DND-41 (cell line): ENCODE results near the gene CCDC158.
"Not testable (repeated sequence)": the region's sequence is repeated elsewhere in the genome, so short reads cannot be mapped to it uniquely, and the experiment has no call there.

Experiments used
- ATAC-seq: fragments of 200-7000 bp; cut with Tn5 transposase; 3 replicates; pipeline ENCODE4 v1.9.1; 2021; ENCODE audit warnings: low read depth; ENCODE audit not compliant: insufficient read depth
- DNase-seq: peaks from one replicate; pipeline ENCODE4 v3.0.0-alpha.2; 2020
- H2AFZ ChIP-seq: 2 replicates; pipeline ENCODE4 v1.6.0; 2012; ENCODE audit warnings: low read depth, low read length
- H3K27ac ChIP-seq: 2 replicates; pipeline ENCODE4 v1.5.1; 2012; ENCODE audit warnings: low read length, inconsistent platforms
- H3K27me3 ChIP-seq: fragments of 200-600 bp; sonication (generic); 2 replicates; pipeline ENCODE4 v1.6.0; 2012; ENCODE audit warnings: low read length, mild to moderate bottlenecking, inconsistent platforms; ENCODE audit not compliant: insufficient read depth, poor library complexity
- H3K36me3 ChIP-seq: 2 replicates; pipeline ENCODE4 v1.5.1; 2012; ENCODE audit warnings: low read length, inconsistent platforms; ENCODE audit not compliant: insufficient read depth
- H3K4me1 ChIP-seq: 2 replicates; pipeline ENCODE4 v1.5.1; 2012; ENCODE audit warnings: mild to moderate bottlenecking, low read length; ENCODE audit not compliant: insufficient read depth
- H3K4me2 ChIP-seq: 2 replicates; pipeline ENCODE4 v1.6.0; 2012; ENCODE audit warnings: mild to moderate bottlenecking, moderate library complexity, low read length, inconsistent platforms; ENCODE audit not compliant: insufficient read depth
- H3K4me3 ChIP-seq, 2 experiments: fragments of 200-600 bp in 1 of 2; shearing (Covaris generic) in 1 of 2; 2 replicates each; pipeline ENCODE4 v1.5.1; 2012 to 2016; ENCODE audit warnings: inconsistent platforms in 2 of 2, low read length in 2 of 2, mild to moderate bottlenecking in 2 of 2, low read depth in 1 of 2, moderate library complexity in 1 of 2
- H3K79me2 ChIP-seq: 2 replicates; pipeline ENCODE4 v1.6.0; 2012; ENCODE audit warnings: low read length, inconsistent platforms; ENCODE audit not compliant: insufficient read depth
- H3K9ac ChIP-seq: 2 replicates; pipeline ENCODE4 v1.6.0; 2012; ENCODE audit warnings: low read depth, mild to moderate bottlenecking, inconsistent platforms, low read length, moderate library complexity
- H3K9me3 ChIP-seq: 2 replicates; pipeline ENCODE4 v1.5.1; 2012; ENCODE audit warnings: low read length, moderate library complexity, mild to moderate bottlenecking, inconsistent platforms; ENCODE audit not compliant: insufficient read depth, severe bottlenecking
- H4K20me1 ChIP-seq: 2 replicates; pipeline ENCODE4 v1.6.0; 2012; ENCODE audit warnings: low read length; ENCODE audit not compliant: insufficient read depth
- CTCF ChIP-seq: IDR thresholded peaks from 2 replicates; pipeline ENCODE4 v1.5.1; 2012; ENCODE audit warnings: borderline replicate concordance, low read length, moderate library complexity, mild to moderate bottlenecking; ENCODE audit not compliant: poor library complexity, severe bottlenecking; ENCODE audit errors: extremely low read depth
- EZH2 ChIP-seq: IDR thresholded peaks from 3 replicates; pipeline ENCODE4 v1.6.1; 2012; ENCODE audit warnings: borderline replicate concordance, low read depth, mild to moderate bottlenecking, moderate library complexity, low read length, inconsistent platforms; ENCODE audit not compliant: severe bottlenecking

Gene CCDC158

DNA sequence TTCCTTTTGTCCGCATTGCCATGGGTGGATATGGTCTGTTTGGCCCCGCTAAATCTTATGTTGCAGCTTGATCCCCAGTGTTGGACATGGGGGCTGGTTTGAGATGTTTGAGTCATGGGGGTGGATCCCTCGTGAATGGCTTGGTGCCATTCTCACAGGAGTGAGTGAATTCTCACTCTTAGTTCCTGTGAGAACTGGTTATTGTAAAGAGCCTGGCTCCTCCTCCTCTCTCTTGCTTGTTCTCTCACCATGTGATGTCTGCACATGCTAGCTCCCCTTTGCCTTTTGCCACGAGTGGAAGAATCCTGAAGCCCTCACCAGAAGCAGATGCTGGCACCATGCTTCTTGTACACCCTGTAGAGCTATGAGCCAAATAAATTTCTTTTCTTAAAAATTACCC, 137.0 kb downstream of the CCDC158 start:
- Histone ChIP-seq H3K27me3 (no peaks in the 10 kb centered on the region), H3K4me2 (no peak overlapping the region), H2AFZ (no peak overlapping the region), H3K9ac (no peak overlapping the region), H4K20me1 (no peaks in the 10 kb centered on the region), H3K27ac (no peak overlapping the region), H3K4me1 (no peaks in the 10 kb centered on the region), H3K4me3 (no peak overlapping the region), H3K9me3 (no peaks in the 10 kb centered on the region), H3K36me3 (no peaks in the 10 kb centered on the region), H3K79me2 (no peaks in the 10 kb centered on the region)
- TF ChIP-seq CTCF (no peak), EZH2 (no peak)
- DNase-seq (no peak), ATAC-seq (no peak)

DNA sequence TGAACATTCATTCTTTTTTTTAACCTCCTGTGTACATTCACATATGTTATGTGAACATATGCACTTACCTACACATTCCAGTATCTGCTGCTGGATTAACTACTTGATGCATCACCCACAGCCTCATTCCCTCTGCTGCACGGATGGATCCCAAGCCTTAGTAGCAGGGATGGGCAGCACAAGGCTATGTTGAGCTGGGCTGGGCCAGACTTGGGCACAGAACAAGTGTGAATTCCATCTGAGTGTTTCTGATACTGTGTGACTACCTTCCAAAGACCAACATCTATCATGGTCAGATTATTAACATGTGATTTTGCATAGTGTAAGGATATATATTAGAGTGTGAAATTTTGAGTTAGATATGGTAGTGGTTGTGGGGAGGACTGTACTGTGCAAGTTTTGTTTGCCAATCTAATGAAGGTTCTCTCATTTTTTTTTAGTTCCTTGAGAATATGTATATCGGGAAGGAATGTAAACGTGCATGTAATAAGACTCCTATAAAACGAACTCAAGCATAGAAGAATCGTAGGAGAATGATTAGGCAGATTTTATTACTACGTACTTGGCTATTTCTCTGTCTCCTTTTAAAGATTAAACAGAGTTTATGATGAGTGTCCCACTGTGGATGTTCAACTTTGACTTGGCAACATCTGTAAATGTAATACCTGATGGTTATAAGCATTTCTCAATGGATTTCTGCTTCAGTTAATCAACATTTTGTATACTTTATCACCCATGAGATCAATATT, 137.8 kb downstream of the CCDC158 start:
- H3K4me3 ChIP-seq = no peak overlapping the region
- no peak for TF ChIP-seq EZH2
- no peak for TF ChIP-seq CTCF
- no peaks in the 10 kb centered on the region for H3K9me3 ChIP-seq
- H3K9ac ChIP-seq = no peak overlapping the region
- H3K4me1 ChIP-seq = no peaks in the 10 kb centered on the region
- no peaks in the 10 kb centered on the region for H3K27me3 ChIP-seq
- H2AFZ ChIP-seq = no peak overlapping the region
- H3K36me3 ChIP-seq = no peaks in the 10 kb centered on the region
- H4K20me1 ChIP-seq = no peaks in the 10 kb centered on the region
- ATAC-seq = no peak
- H3K4me2 ChIP-seq = no peak overlapping the region
- no peaks in the 10 kb centered on the region for H3K79me2 ChIP-seq
- no peak for DNase-seq
- H3K27ac ChIP-seq = no peak overlapping the region

DNA sequence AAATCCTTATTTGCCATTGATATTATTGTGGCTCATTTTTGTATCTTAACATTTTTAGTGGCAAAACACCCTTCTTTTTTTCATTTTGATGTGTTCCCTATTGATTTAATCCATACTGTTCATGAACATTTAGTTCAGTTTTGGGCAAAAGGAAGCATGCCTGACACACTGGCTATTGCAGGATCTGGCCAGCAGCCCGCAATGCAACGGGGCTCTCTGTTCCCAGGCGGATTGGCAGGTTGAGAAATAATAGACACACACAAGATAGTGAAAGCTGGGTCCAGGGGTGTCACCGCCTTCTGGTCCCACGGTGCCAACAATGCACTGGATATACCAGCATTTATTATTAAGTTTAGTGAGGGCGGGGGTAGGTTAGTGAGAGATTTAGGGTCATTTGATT, 139.3 kb downstream of the CCDC158 start:
- not testable (repeated sequence) for H3K79me2 ChIP-seq, H3K27me3 ChIP-seq, ATAC-seq, H3K36me3 ChIP-seq, H3K4me2 ChIP-seq, H3K9me3 ChIP-seq, H3K4me1 ChIP-seq, H3K4me3 ChIP-seq, H3K9ac ChIP-seq, H3K27ac ChIP-seq, H4K20me1 ChIP-seq, DNase-seq, H2AFZ ChIP-seq

DNA sequence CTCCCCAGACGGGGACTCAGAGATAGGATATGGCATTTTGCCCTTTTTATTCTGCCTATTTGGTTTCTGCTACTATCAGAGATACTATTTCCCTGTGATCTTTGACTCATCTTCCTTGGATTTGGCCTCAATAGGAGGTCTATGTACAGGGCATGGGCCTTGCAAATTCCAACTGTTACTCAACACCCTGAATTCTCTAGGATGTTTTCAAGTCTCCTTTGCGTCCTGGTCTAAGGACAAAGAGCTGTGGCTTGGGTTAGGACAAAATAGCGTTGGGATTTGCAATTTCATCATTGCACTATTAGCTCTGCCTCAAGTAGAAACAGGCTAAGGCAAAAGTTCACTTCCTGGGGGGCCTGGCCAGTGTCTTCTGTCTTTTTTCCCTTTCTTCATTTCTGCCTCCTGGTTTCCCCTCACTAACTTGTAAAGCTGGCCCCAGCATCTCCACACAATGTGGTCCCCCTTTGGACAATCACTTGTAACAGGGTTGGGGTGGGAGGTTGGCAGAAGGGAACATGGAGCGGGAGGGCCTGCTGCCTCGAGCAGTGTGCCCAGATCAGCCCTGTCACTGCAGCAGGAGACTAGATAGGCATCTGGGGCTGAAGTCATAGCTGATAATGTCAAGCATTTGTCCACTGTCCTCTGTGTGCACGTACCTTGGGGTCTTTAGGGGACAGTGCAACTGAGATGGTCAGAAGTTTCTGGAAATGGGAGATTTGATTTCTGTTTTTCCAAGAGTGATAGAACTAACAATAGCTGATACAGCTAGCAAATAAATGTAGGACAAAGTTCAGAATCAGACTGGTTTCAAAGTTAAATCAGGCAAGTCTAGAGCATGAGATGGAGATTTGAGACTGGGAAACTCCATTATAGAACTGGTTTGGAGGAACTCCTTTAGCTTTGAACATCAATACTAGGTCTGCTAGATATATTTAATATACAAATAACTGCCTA, 140.2 kb downstream of the CCDC158 start:
- ATAC-seq (no peak), DNase-seq (no peak)
- no peak overlapping the region for H3K27ac ChIP-seq
- no peak overlapping the region for H3K4me2 ChIP-seq
- no peak overlapping the region for H3K4me3 ChIP-seq
- TF ChIP-seq CTCF (no peak), EZH2 (no peak)
- H3K36me3 ChIP-seq = no peaks in the 10 kb centered on the region
- no peaks in the 10 kb centered on the region for H4K20me1 ChIP-seq
- no peaks in the 10 kb centered on the region for H3K79me2 ChIP-seq
- H3K9me3 ChIP-seq = no peaks in the 10 kb centered on the region
- H3K4me1 ChIP-seq = no peaks in the 10 kb centered on the region
- no peak overlapping the region for H3K9ac ChIP-seq
- H2AFZ ChIP-seq = no peak overlapping the region
- H3K27me3 ChIP-seq = no peaks in the 10 kb centered on the region
